Motor neuron (in vitro differentiated cells): ENCODE measurements around the gene TGIF2LY. TPM values are rescaled to one million over a fixed set of nuclear protein-coding genes. Genes with fewer than 3 reads are reported as not detected.
"Not testable (repeated sequence)": the region's sequence is repeated elsewhere in the genome, so short reads cannot be mapped to it uniquely, and the experiment has no call there.

Experiments used
- ATAC-seq, 8 experiments: fragments of 200-7000 bp; cut with Tn5 transposase; replicated peaks in 6 of 8; 2 replicates each; pipeline ENCODE4 v1.8.0; 2021; ENCODE audit warnings: mild to moderate bottlenecking in 8 of 8, moderate library complexity in 8 of 8
- H3K27ac ChIP-seq, 2 donors: fragments of 250-450 bp; sonication (Bioruptor Pico); 2 replicates each; pipeline ENCODE4 v1.9.0; 2021; ENCODE audit warnings: antibody characterized with exemption in 2 of 2, mild to moderate bottlenecking in 2 of 2, moderate library complexity in 1 of 2
- H3K4me1 ChIP-seq, 2 donors: fragments of 250-450 bp; sonication (Bioruptor Pico); replicated peaks in 1 of 2; 2 replicates each; pipeline ENCODE4 v1.6.1; 2021; ENCODE audit warnings: antibody characterized with exemption in 2 of 2, mild to moderate bottlenecking in 2 of 2, moderate library complexity in 1 of 2
- H3K4me3 ChIP-seq, 5 donors: fragments of 250-450 bp; sonication (Bioruptor Pico); 2 replicates each; pipeline ENCODE4 v1.9.0; 2021; ENCODE audit warnings: antibody characterized with exemption in 5 of 5, mild to moderate bottlenecking in 5 of 5, moderate library complexity in 4 of 5
- WGBS, 10 experiments: fragments of 450-650 bp; shearing (Covaris generic); methylation state at CpG; one replicate each; pipeline ENCODE4 v1.0.0; 2022; 5-methylcytosine and 5-hydroxymethylcytosine counted together
- in situ Hi-C, 9 experiments: fragments of 400-800 bp; cut with MboI; loops; one replicate each; pipeline ENCODE4 v1.15.0; 2021; ENCODE audit warnings: low sequenced_read_pairs in 9 of 9, low pct_unique_long_range_greater_than_20kb in 2 of 9; ENCODE audit not compliant: unreplicated experiment in 9 of 9
- total RNA-seq, 8 experiments: library from RNA; unstranded; fragments of 300-600 nt; gene quantifications; 2 replicates each; pipeline versions ENCODE4 v1.2.3 to v1.2.4, GENCODE V29; 2022

TGIF2LY gene
- under 1 TPM in 1 of 8 experiments, not detected in 7; 0.36 TPM for total RNA-seq

GRCh38 chrY:3578767-3579166 is at the start of gene TGIF2LY:
TSS of gene TGIF2LY (plus strand) at chrY:3579067. CDS start at chrY:3579245, 178 bp downstream.
- H3K4me3 ChIP-seq, in situ Hi-C loops, H3K27ac ChIP-seq, ATAC-seq, H3K4me1 ChIP-seq: not testable (repeated sequence)
- WGBS, 10 experiments: 26 to 100% (median 52%) methylated on average over 1 to 6 of the region's 9 CpGs; no CpG with 5 or more reads in 4 of the 10 experiments
